MCF 10A (cell line): ENCODE measurements around the gene KIF6. TPM values are rescaled to one million over a fixed set of nuclear protein-coding genes. Genes with fewer than 3 reads are reported as not detected.

ENCODE experiments used
- BruUV-seq: library from RNA; stranded (reverse); fragments of 400-500 nt; replicated peaks from 2 replicates; lab custom pipeline; 2021; lab: Mats Ljungman, UMichigan
- CTCF ChIA-PET: fragments of 300-600 bp; sonication (Branson Sonifier 250); formaldehyde crosslinking; extraction: SDS; loops from one replicate; lab custom pipeline; 2021; ENCODE audit warnings: antibody characterized with exemption, inconsistent platforms; lab: Yijun Ruan, JAX
- POLR2A ChIA-PET: fragments of 300-600, 350-650 bp; sonication (Branson Sonifier 250); formaldehyde crosslinking; extraction: SDS; loops from one replicate; lab custom pipeline; 2020; ENCODE audit warnings: antibody characterized with exemption, inconsistent platforms; lab: Yijun Ruan, JAX
- DNase-seq: peaks from one replicate; pipeline ENCODE4 v3.0.0-alpha.2; 2018; ENCODE audit not compliant: unreplicated experiment
- H3K27ac Mint-ChIP-seq: one replicate; pipeline ENCODE4 v1.8.0; 2022; ENCODE audit warnings: mild to moderate bottlenecking, low read depth, mixed read lengths; ENCODE audit not compliant: unreplicated experiment
- H3K27me3 Mint-ChIP-seq: one replicate; pipeline ENCODE4 v1.8.0; 2022; ENCODE audit warnings: mixed read lengths; ENCODE audit not compliant: insufficient read depth, unreplicated experiment
- H3K36me3 Mint-ChIP-seq: one replicate; pipeline ENCODE4 v1.8.0; 2022; ENCODE audit warnings: mild to moderate bottlenecking, moderate library complexity, mixed read lengths; ENCODE audit not compliant: insufficient read depth, unreplicated experiment
- H3K4me1 Mint-ChIP-seq: one replicate; pipeline ENCODE4 v1.8.0; 2022; ENCODE audit warnings: mixed read lengths; ENCODE audit not compliant: insufficient read depth, unreplicated experiment
- H3K4me3 Mint-ChIP-seq: one replicate; pipeline ENCODE4 v1.8.0; 2022; ENCODE audit warnings: mild to moderate bottlenecking, moderate library complexity, mixed read lengths; ENCODE audit not compliant: unreplicated experiment
- H3K9me3 Mint-ChIP-seq: one replicate; pipeline ENCODE4 v1.8.0; 2022; ENCODE audit warnings: mixed read lengths; ENCODE audit not compliant: unreplicated experiment
- CTCF ChIP-seq: fragments of 200-600 bp; IDR thresholded peaks from one replicate; pipeline ENCODE4 v1.8.0; 2022; ENCODE audit warnings: antibody characterized with exemption, mild to moderate bottlenecking; ENCODE audit not compliant: unreplicated experiment
- intact Hi-C: fragments of 100-400 bp; cut with micrococcal nuclease; formaldehyde crosslinking; loops from 2 replicates; pipeline ENCODE4 v1.14.1; 2022
- total RNA-seq: library from RNA; stranded (reverse); gene quantifications from 2 replicates; pipeline ENCODE4 v1.2.3, GENCODE V29; 2022

KIF6 gene
- total RNA-seq, 1 experiment from 2014 or later = 0.91 TPM

- no peaks in the 10 kb centered on the region for H3K9me3 Mint-ChIP-seq
- no peaks in the 10 kb centered on the region for H3K4me1 Mint-ChIP-seq
- no peaks in the 10 kb centered on the region for H3K27me3 Mint-ChIP-seq
- ChIA-PET POLR2A (no interaction called here), CTCF (interaction anchor here (0.7 kb wide), 1 partner anchor 18 kb away, joined by 3 read pairs; no protein-coding TSS in a partner anchor)
- DNase-seq = no peak
- TF ChIP-seq CTCF = no peak
- no TSS peak for BruUV-seq
- no peak overlapping the region for H3K27ac Mint-ChIP-seq
- no peak overlapping the region for H3K4me3 Mint-ChIP-seq
- intact Hi-C loops = no loop called here
- H3K36me3 Mint-ChIP-seq = no peaks in the 10 kb centered on the region
Measured at GRCh38 chr6:39653612-39654011, 71.6 kb downstream of the KIF6 start.

- Mint-ChIP-seq H3K4me1 (no peaks in the 10 kb centered on the region), H3K36me3 (no peaks in the 10 kb centered on the region), H3K4me3 (no peak overlapping the region), H3K9me3 (no peaks in the 10 kb centered on the region), H3K27me3 (no peaks in the 10 kb centered on the region), H3K27ac (no peak overlapping the region)
- ChIA-PET POLR2A (no interaction called here), CTCF (no interaction called here)
- BruUV-seq = no TSS peak
- intact Hi-C loops = no loop called here
- TF ChIP-seq CTCF = no peak
- DNase-seq = no peak
Measured at GRCh38 chr6:39649996-39650395, 75.2 kb downstream of the KIF6 start.

- no peaks in the 10 kb centered on the region for H3K4me1 Mint-ChIP-seq
- H3K4me3 Mint-ChIP-seq = no peak overlapping the region
- H3K27me3 Mint-ChIP-seq = no peaks in the 10 kb centered on the region
- DNase-seq = no peak
- intact Hi-C loops = no loop called here
- BruUV-seq = no TSS peak
- no peaks in the 10 kb centered on the region for H3K36me3 Mint-ChIP-seq
- ChIA-PET CTCF (interaction anchor here (0.7 kb wide), 1 partner anchor 284 kb away, joined by 4 read pairs; no protein-coding TSS in a partner anchor), POLR2A (no interaction called here)
- no peak overlapping the region for H3K27ac Mint-ChIP-seq
- no peak for TF ChIP-seq CTCF
- H3K9me3 Mint-ChIP-seq = no peaks in the 10 kb centered on the region
Measured at GRCh38 chr6:39646751-39647420, 78.3 kb downstream of the KIF6 start.

- Mint-ChIP-seq H3K9me3 (no peaks in the 10 kb centered on the region), H3K27ac (no peak overlapping the region), H3K36me3 (no peaks in the 10 kb centered on the region), H3K27me3 (no peaks in the 10 kb centered on the region), H3K4me3 (no peak overlapping the region), H3K4me1 (no peaks in the 10 kb centered on the region)
- ChIA-PET CTCF (interaction anchor here (0.5 kb wide), 1 partner anchor 178 kb away, joined by 3 read pairs; no protein-coding TSS in a partner anchor), POLR2A (no interaction called here)
- BruUV-seq = no TSS peak
- TF ChIP-seq CTCF = no peak
- no peak for DNase-seq
- intact Hi-C loops = no loop called here
Measured at GRCh38 chr6:39642270-39642669, 82.9 kb downstream of the KIF6 start.
